GM12864 (cell line): Measurements from ENCODE around the gene PAXX.

ENCODE experiments used
- DNase-seq: peaks from one replicate; pipeline ENCODE4 v3.0.0-alpha.2; 2011; ENCODE audit warnings: low read depth
- H3K4me3 ChIP-seq: 2 replicates; pipeline ENCODE4 v1.5.1; 2011; ENCODE audit warnings: mild to moderate bottlenecking, low read depth, low read length, control low read depth
- TF ChIP-seq, protein P1 (sequence below): IDR thresholded peaks from 2 replicates; pipeline ENCODE4 v1.5.1; 2011; ENCODE audit warnings: low read depth, mild to moderate bottlenecking, moderate library complexity, low read length, control low read depth, inconsistent platforms; ENCODE audit errors: missing control alignments

The PAXX gene

DNA sequence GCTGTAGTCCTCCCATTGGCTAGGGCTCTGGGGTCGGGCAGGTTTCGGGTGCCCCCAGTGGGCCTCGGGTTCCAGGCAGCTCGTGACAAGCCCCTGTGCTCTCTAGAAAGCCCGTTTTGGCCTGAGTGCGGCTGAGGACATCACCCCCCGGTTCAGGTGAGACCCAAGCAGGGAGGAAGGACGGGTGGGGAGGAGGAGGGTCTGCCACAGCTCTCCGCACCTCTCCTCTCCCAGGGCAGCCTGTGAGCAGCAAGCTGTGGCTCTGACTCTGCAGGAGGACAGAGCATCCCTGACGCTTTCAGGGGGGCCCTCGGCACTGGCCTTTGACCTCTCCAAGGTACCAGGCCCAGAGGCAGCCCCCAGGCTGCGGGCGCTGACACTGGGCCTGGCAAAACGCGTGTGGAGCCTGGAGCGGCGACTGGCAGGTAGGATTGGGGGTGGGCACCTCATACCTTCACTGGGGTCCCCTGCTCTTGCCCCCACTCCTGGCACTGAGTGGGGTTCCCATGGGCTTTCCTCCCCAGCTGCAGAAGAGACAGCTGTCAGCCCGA is 672 bp downstream of the PAXX start:
- TF ChIP-seq, protein P1, sequence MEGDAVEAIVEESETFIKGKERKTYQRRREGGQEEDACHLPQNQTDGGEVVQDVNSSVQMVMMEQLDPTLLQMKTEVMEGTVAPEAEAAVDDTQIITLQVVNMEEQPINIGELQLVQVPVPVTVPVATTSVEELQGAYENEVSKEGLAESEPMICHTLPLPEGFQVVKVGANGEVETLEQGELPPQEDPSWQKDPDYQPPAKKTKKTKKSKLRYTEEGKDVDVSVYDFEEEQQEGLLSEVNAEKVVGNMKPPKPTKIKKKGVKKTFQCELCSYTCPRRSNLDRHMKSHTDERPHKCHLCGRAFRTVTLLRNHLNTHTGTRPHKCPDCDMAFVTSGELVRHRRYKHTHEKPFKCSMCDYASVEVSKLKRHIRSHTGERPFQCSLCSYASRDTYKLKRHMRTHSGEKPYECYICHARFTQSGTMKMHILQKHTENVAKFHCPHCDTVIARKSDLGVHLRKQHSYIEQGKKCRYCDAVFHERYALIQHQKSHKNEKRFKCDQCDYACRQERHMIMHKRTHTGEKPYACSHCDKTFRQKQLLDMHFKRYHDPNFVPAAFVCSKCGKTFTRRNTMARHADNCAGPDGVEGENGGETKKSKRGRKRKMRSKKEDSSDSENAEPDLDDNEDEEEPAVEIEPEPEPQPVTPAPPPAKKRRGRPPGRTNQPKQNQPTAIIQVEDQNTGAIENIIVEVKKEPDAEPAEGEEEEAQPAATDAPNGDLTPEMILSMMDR, result no peak
- H3K4me3 ChIP-seq, result peak overlapping the region; percentile 74
- no peak for DNase-seq

DNA sequence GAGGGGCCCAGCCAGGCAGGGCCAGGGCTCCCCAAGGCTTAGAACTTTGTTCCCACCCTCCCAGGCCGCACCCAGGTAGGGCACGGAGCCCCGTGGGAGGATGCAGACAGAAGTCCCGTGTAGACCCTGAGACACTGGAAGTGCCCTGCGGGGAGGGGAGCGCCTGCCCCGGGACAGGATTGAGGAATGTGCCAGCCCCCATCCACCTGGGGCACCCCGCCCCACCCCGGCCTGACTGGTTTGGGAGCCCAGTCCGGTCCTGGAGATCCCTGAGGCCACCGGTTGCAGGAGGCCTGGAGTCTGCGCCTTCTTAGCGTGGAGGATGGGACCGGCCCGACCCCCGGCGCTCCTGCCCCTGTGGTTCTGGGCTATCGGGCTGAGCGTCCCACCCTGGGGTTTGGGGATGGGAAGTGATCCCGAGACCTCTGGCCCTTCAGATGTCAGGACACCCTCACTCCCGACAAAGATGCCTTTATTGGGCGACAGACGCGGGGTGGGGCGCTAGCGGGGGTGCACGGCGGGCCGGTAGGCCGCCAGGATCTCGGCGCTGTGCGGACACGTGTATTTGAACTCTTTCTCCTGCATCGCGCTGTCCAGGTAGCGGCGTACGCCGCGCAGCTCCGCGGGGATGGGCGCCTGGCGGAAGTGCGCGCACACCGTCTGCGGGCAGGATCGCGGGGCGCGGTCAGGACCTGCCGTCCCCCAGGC is 2.1 kb downstream of the PAXX start:
- DNase-seq, result no peak
- TF ChIP-seq, protein P1, result no peak
- no peak overlapping the region for H3K4me3 ChIP-seq

DNA sequence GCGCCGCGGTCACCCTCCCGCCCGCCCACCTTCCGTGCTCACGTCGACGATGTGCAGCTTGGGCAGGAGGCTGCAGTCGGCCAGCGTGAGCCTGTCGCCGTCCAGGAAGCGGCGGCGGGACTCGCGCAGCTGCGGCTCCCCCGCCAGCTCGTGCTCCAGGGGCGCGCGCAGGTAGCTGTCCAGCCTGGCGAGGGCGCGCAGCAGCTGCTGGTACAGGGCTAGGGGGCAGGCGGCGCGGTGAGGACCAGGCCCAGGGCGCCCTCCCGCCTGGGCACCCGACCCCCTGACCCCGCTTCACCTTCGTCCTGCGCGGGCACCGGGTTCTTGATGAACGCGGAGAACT is 2.6 kb downstream of the PAXX start:
- TF ChIP-seq, protein P1, result no peak
- H3K4me3 ChIP-seq, result no peak overlapping the region
- DNase-seq, result no peak

DNA sequence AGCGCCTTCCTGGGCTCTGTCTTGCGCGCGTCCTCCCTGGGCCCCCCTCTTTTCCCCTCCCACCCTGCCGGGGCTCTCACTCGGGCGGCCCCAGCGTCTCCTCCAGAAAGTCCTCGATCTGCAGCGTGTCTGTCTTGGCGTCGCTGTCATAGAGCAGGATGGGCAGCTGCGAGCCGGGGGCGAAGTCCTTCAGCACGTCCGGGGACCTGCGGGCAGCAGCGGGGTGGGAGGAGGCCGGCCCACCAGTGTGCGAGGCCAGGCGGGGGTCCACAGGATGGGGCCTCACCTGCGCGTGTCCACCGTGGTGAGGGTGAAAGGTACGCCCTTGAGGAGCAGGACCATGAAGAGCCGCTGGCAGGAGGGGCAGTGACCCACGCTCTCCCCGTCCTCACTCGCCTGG is 3.1 kb downstream of the PAXX start:
- TF ChIP-seq, protein P1, result no peak
- DNase-seq, result no peak
- no peak overlapping the region for H3K4me3 ChIP-seq

DNA sequence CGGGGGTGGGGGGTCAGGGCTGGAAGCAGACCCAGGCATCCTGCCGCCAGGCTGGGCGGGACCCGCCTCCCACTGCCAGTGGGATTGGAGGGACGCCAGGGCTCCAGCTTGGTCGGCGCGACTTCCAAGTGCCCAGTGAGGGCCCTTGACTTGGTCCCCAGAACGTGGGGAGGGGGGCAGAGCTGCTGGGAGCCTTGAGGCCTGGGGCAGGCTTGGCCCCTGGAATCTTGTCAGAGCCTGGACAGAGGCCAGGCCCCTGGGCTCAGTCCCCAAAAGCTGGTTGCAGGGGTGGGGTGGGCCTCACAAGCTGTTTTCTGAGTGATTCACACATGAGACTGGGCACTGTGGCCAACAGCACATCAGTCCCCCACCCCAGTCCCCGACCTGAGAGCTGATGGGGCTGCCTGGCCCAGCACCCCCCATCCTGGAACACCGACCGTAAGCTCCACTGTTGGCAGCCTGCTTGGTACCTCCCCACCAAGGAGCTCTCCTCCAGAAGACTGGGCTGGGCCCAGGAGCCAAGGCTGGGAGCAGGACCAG is 3.6 kb downstream of the PAXX start:
- DNase-seq, result no peak
- TF ChIP-seq, protein P1, result no peak
- no peak overlapping the region for H3K4me3 ChIP-seq

DNA sequence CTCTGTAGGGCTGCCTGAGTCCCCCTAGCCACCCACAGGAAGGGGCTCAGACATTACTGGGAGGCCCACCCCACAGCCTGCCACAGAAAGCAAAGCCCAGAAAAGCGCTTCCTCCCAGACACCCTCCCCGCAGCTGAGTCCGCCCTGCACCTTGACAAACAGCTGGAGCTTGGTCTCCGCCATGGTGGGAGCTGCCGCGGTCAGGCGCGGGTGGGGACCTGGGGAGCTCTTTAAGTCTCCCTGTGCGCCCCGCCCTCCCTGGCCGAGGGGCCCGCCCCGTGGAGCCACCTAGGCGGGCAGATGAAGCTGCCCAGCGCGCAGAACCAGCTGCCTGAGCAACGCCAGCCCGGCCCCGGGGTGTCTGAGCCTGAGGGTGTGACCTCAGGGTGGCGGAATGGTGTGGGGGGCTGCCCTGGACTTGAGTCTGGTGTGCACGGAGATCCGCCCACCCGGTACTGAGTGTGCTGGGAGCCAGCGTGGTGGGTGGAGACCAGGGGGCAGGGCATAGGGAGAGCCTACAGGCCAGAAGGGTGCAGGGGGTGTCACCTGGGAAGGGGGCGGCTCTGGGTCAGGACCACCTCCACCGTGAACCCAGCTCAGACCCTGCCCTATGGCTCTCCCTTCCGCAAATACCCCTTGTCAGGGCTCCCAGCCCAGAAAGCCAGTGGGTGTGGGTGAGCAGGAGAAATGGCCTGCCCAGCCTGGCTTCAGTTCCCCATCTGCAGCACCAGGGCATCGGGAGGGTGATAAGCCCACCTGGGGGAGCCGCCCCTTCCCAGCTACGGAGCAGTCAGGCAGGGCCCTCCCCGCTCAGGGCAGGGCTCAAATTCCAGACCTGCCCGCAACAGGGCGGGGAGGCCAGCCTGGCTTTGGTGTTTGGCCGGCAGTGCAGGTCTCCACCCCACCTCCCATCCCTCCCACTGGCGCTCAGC is 4.4 kb downstream of the PAXX start, which contains the start of gene CLIC3:
TSS of gene CLIC3 (minus strand) at position 208 of the 932 bp plus-strand sequence. CDS start at position 183, 25 bp downstream.
- DNase-seq, result no peak
- no peak within 1 kb of the TSS for H3K4me3 ChIP-seq
- TF ChIP-seq, protein P1, result no peak
